MM.1S (cell line): Measurements from ENCODE around the gene DAB1.
"Not testable (repeated sequence)": the region's sequence is repeated elsewhere in the genome, so short reads cannot be mapped to it uniquely, and the experiment has no call there.

Experiments used
- DNase-seq: peaks from one replicate; pipeline ENCODE4 v3.0.0-alpha.2; 2015
- H2AFZ ChIP-seq: fragments of 300-600 bp; sonication (generic); 2 replicates; pipeline ENCODE4 v1.6.0; 2016; ENCODE audit warnings: antibody characterized with exemption, low read length
- H3F3A ChIP-seq: fragments of 300-600 bp; sonication (generic); 2 replicates; pipeline ENCODE4 v1.6.1; 2016; ENCODE audit warnings: mild to moderate bottlenecking, antibody characterized with exemption, low read length, moderate library complexity, mixed read lengths; ENCODE audit not compliant: insufficient read depth
- H3K27ac ChIP-seq: fragments of 300-600 bp; sonication (generic); 2 replicates; pipeline ENCODE4 v1.5.1; 2016; ENCODE audit warnings: mild to moderate bottlenecking, low read length
- H3K27me3 ChIP-seq: fragments of 300-600 bp; sonication (generic); replicated peaks from 2 replicates; pipeline ENCODE4 v1.6.0; 2016; ENCODE audit warnings: low read length; ENCODE audit not compliant: insufficient read depth
- H3K36me3 ChIP-seq: fragments of 300-600 bp; sonication (generic); replicated peaks from 2 replicates; pipeline ENCODE4 v1.6.1; 2016; ENCODE audit warnings: mild to moderate bottlenecking, low read length, mixed read lengths; ENCODE audit not compliant: insufficient read depth
- H3K4me1 ChIP-seq: fragments of 300-600 bp; sonication (generic); 2 replicates; pipeline ENCODE4 v1.6.1; 2016; ENCODE audit warnings: low read length, mixed read lengths
- H3K4me2 ChIP-seq: fragments of 300-600 bp; sonication (generic); 2 replicates; pipeline ENCODE4 v1.6.0; 2016; ENCODE audit warnings: low read depth, low read length
- H3K4me3 ChIP-seq: fragments of 300-600 bp; sonication (generic); 2 replicates; pipeline ENCODE4 v1.5.1; 2016; ENCODE audit warnings: low read length, mixed read lengths
- H3K79me2 ChIP-seq: fragments of 300-600 bp; sonication (generic); 2 replicates; pipeline ENCODE4 v1.6.1; 2016; ENCODE audit warnings: mixed run types, low read length, mixed read lengths
- H3K9ac ChIP-seq: fragments of 300-600 bp; sonication (generic); 2 replicates; pipeline ENCODE4 v1.6.1; 2016; ENCODE audit warnings: low read length, mixed read lengths
- H3K9me2 ChIP-seq: fragments of 300-600 bp; sonication (generic); replicated peaks from 2 replicates; pipeline ENCODE4 v1.6.1; 2016; ENCODE audit warnings: mild to moderate bottlenecking, low read length, mixed read lengths; ENCODE audit not compliant: insufficient read depth
- H3K9me3 ChIP-seq: fragments of 300-600 bp; sonication (generic); replicated peaks from 2 replicates; pipeline ENCODE4 v1.6.1; 2016; ENCODE audit warnings: mild to moderate bottlenecking, low read length, mixed read lengths; ENCODE audit not compliant: insufficient read depth
- H4K20me1 ChIP-seq: fragments of 300-600 bp; sonication (generic); 2 replicates; pipeline ENCODE4 v1.6.1; 2016; ENCODE audit warnings: mild to moderate bottlenecking, low read length, moderate library complexity, mixed read lengths; ENCODE audit not compliant: insufficient read depth
- CTCF ChIP-seq: fragments of 300-600 bp; sonication (generic); IDR thresholded peaks from 2 replicates; pipeline ENCODE4 v1.5.1; 2016; ENCODE audit warnings: antibody characterized with exemption, low read length, mixed read lengths
- EZH2 ChIP-seq: fragments of 300-600 bp; sonication (generic); optimal IDR thresholded peaks from 2 replicates; pipeline ENCODE3; 2017; ENCODE audit warnings: low read depth, mild to moderate bottlenecking, antibody characterized with exemption, low read length, mixed read lengths
- EZH2phosphoT487 ChIP-seq: fragments of 300-600 bp; sonication (generic); IDR thresholded peaks from 2 replicates; pipeline ENCODE4 v1.6.1; 2018; ENCODE audit warnings: antibody characterized with exemption, low read length

Gene DAB1

GRCh38 chr1:57229998-57230397, 193.9 kb downstream of the DAB1 start:
- Histone ChIP-seq H3K9me3 (no peaks in the 10 kb centered on the region), H4K20me1 (no peaks in the 10 kb centered on the region), H3K9me2 (no peaks in the 10 kb centered on the region), H3K79me2 (no peaks in the 10 kb centered on the region), H2AFZ (no peak overlapping the region), H3K9ac (no peak overlapping the region), H3K4me2 (no peak overlapping the region), H3K27me3 (no peaks in the 10 kb centered on the region), H3K4me1 (no peaks in the 10 kb centered on the region), H3F3A (0 out of 2 replicates have a peak, but pooled peaks cover 3% of the 10 kb centered on the region), H3K27ac (no peak overlapping the region), H3K36me3 (no peaks in the 10 kb centered on the region), H3K4me3 (no peak overlapping the region)
- TF ChIP-seq CTCF: no peak
- no peak for TF ChIP-seq EZH2phosphoT487
- no peak for TF ChIP-seq EZH2
- DNase-seq: no peak

GRCh38 chr1:57229076-57229475, 194.8 kb downstream of the DAB1 start:
- Histone ChIP-seq H3K79me2 (no peaks in the 10 kb centered on the region), H3K27me3 (no peaks in the 10 kb centered on the region), H3K4me3 (no peak overlapping the region), H3K27ac (no peak overlapping the region), H3K9me3 (no peaks in the 10 kb centered on the region), H2AFZ (no peak overlapping the region), H3K36me3 (no peaks in the 10 kb centered on the region), H3K4me2 (no peak overlapping the region), H3F3A (0 out of 2 replicates have a peak, but pooled peaks cover 3% of the 10 kb centered on the region), H3K4me1 (no peaks in the 10 kb centered on the region), H3K9ac (no peak overlapping the region), H4K20me1 (no peaks in the 10 kb centered on the region), H3K9me2 (no peaks in the 10 kb centered on the region)
- no peak for DNase-seq
- no peak for TF ChIP-seq EZH2

GRCh38 chr1:57222801-57223200, 201.1 kb downstream of the DAB1 start:
- Histone ChIP-seq H3K79me2 (no peaks in the 10 kb centered on the region), H3F3A (no peaks in the 10 kb centered on the region), H3K4me2 (no peak overlapping the region), H3K27me3 (no peaks in the 10 kb centered on the region), H3K27ac (no peak overlapping the region), H3K9me3 (no peaks in the 10 kb centered on the region), H3K36me3 (no peaks in the 10 kb centered on the region), H4K20me1 (no peaks in the 10 kb centered on the region), H3K4me3 (no peak overlapping the region), H2AFZ (no peak overlapping the region), H3K9ac (no peak overlapping the region), H3K9me2 (no peaks in the 10 kb centered on the region), H3K4me1 (no peaks in the 10 kb centered on the region)
- DNase-seq: no peak
- TF ChIP-seq CTCF: no peak
- no peak for TF ChIP-seq EZH2phosphoT487
- TF ChIP-seq EZH2: no peak

- H3K4me2 ChIP-seq: no peak overlapping the region
- no peaks in the 10 kb centered on the region for H3K36me3 ChIP-seq
- no peaks in the 10 kb centered on the region for H3F3A ChIP-seq
- DNase-seq: no peak
- no peak overlapping the region for H3K4me3 ChIP-seq
- H3K79me2 ChIP-seq: no peaks in the 10 kb centered on the region
- no peak overlapping the region for H2AFZ ChIP-seq
- no peaks in the 10 kb centered on the region for H3K4me1 ChIP-seq
- no peak overlapping the region for H3K27ac ChIP-seq
- no peaks in the 10 kb centered on the region for H4K20me1 ChIP-seq
- no peaks in the 10 kb centered on the region for H3K9me3 ChIP-seq
- TF ChIP-seq EZH2: no peak
- no peak for TF ChIP-seq CTCF
- TF ChIP-seq EZH2phosphoT487: no peak
- H3K9me2 ChIP-seq: no peaks in the 10 kb centered on the region
- H3K9ac ChIP-seq: no peak overlapping the region
- H3K27me3 ChIP-seq: no peaks in the 10 kb centered on the region
Measured at GRCh38 chr1:57222307-57222706, 201.6 kb downstream of the DAB1 start.

GRCh38 chr1:57220905-57221304, 203.0 kb downstream of the DAB1 start:
- not testable (repeated sequence) for H3K4me2 ChIP-seq, H3K27me3 ChIP-seq, H3K9ac ChIP-seq, H3K36me3 ChIP-seq, DNase-seq, H3K27ac ChIP-seq, H2AFZ ChIP-seq, H3K4me3 ChIP-seq, H3K4me1 ChIP-seq, H3K9me2 ChIP-seq, H3K79me2 ChIP-seq, H3F3A ChIP-seq, H3K9me3 ChIP-seq, H4K20me1 ChIP-seq
